ENCODE results near the gene TRIM2.

GRCh38 chr4:153238135-153238919 lies 34.1 kb downstream of the TRIM2 start:
- TF ChIP-seq, protein P1, sequence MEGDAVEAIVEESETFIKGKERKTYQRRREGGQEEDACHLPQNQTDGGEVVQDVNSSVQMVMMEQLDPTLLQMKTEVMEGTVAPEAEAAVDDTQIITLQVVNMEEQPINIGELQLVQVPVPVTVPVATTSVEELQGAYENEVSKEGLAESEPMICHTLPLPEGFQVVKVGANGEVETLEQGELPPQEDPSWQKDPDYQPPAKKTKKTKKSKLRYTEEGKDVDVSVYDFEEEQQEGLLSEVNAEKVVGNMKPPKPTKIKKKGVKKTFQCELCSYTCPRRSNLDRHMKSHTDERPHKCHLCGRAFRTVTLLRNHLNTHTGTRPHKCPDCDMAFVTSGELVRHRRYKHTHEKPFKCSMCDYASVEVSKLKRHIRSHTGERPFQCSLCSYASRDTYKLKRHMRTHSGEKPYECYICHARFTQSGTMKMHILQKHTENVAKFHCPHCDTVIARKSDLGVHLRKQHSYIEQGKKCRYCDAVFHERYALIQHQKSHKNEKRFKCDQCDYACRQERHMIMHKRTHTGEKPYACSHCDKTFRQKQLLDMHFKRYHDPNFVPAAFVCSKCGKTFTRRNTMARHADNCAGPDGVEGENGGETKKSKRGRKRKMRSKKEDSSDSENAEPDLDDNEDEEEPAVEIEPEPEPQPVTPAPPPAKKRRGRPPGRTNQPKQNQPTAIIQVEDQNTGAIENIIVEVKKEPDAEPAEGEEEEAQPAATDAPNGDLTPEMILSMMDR (IDR thresholded peaks at IDR 0.05 in 4 of 5, conservative IDR thresholded peaks at IDR 0.05 in 1 of 5), result no peak
- no peak for TF ChIP-seq POLR2A (IDR thresholded peaks at IDR 0.05)
